GM19452 (cell line): ENCODE results near the gene GNB1L.

Experiments used
- ATAC-seq: cut with Tn5 transposase; IDR thresholded peaks from one replicate; pipeline ENCODE4 v1.9.1; 2021; ENCODE audit not compliant: unreplicated experiment

The GNB1L gene

DNA sequence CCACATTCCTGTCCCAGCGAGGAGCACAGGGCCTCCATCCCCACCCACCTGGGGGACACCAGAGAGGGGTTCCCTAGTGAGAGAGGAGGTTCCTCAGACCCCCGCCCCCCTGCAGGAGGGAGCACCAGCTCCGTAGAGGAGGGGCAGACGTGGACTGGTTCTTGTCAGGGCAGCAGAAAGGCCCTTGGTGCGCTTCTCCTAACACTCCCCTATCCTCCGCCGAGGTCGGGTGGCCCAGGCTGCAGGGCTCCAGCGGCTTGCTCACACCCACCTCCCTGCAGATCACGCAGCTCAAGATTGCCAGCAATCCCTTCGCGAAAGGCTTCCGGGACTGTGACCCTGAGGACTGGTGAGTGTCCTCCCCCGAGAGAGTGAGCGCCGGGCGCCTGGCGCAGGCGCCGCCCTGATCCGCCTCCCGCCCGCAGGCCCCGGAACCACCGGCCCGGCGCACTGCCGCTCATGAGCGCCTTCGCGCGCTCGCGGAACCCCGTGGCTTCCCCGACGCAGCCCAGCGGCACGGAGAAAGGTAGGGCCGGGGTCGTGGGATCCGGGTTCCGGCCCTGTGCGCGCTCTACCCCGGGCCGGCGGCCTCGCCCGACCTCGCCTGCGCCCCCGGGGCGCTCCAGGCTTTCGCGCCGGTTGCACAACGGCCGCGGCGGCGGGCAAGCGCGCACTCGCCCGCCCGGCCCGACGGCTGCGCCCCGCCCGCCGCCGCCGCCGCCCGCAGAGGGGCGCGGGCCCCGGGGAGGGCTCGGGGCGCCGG, 89.0 kb downstream of the GNB1L start:
- no peak for ATAC-seq

DNA sequence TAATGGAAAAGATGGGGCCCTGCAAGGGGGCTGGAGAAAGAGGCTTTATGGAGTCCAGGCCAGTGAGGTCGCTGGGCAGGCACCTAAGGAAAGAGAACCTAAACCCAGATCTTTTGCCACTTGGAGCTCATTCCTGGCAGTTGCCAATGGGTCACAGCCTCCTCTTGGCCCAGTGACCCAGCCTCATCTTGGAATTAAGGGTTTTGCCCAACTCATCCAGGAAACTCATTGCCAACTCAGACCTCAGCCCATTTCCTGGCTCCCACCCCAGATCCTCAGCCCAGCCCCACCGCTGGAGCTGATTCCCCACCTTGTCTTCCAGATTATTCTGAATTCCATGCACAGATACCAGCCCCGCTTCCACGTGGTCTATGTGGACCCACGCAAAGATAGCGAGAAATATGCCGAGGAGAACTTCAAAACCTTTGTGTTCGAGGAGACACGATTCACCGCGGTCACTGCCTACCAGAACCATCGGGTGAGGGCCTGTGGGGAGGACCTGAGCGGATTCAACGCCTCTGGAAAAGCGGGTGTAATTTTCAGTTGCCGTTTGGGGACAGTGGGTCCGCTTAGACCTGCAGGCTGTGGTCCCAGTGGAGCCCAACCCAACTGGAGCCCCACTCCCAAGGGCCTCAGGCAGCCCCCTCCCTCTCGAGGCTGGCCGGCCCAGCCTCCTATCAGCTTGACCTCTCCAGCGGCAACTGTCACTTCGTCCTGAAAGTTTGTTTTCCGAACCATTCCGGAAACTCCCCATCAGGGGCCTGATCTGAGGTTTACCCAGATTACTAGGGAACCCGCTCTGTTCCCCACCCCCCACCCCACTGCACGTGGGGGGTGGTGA, 89.8 kb downstream of the GNB1L start:
- ATAC-seq: no peak

DNA sequence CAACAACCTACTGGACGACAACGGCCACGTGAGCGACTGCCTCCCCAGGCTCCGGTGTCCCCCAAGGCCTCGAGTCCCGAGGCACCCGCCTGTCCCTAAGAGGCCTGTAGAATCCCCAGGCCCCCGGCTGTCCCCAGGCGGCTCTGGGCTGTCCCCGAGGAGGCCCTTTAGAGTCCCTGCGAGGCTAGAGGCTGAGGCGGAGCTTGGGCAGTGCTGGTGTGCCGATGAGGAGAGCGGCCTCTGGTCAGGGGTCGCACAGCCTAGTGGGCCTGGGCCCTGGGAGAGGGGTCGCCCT, 90.4 kb downstream of the GNB1L start:
- no peak for ATAC-seq

- ATAC-seq: no peak
Observed at GRCh38 chr22:19763458-19764298, 91.0 kb downstream of the GNB1L start.

- no peak for ATAC-seq
Observed at GRCh38 chr22:19762568-19763457, 91.9 kb downstream of the GNB1L start.

GRCh38 chr22:19761725-19762567, 92.7 kb downstream of the GNB1L start:
- ATAC-seq: no peak

- ATAC-seq: no peak
Observed at GRCh38 chr22:19760951-19761724, 93.5 kb downstream of the GNB1L start.

GRCh38 chr22:19760058-19760950, 94.4 kb downstream of the GNB1L start, which contains the start of gene TBX1:
TBX1 (plus strand) TSS chr22:19760778; CDS start chr22:19760844, 66 bp downstream.
- no peak for ATAC-seq

GRCh38 chr22:19759427-19760057, 95.1 kb downstream of the GNB1L start:
- no peak for ATAC-seq

GRCh38 chr22:19758896-19759426, 95.7 kb downstream of the GNB1L start:
- no peak for ATAC-seq

GRCh38 chr22:19757985-19758895, 96.4 kb downstream of the GNB1L start:
- no peak for ATAC-seq

GRCh38 chr22:19757140-19757984, 97.3 kb downstream of the GNB1L start:
- no peak for ATAC-seq

GRCh38 chr22:19756288-19757128, 98.2 kb downstream of the GNB1L start:
- no peak for ATAC-seq

- no peak for ATAC-seq
Observed at GRCh38 chr22:19755722-19756287, 98.9 kb downstream of the GNB1L start.
